ENCODE measurements around the gene IL2RA. TPM values are rescaled to one million over a fixed set of nuclear protein-coding genes. Genes with fewer than 3 reads are reported as not detected.

Gene IL2RA
- total and polyA plus RNA-seq, 2 experiments from 2014 or later: not detected

GRCh38 chr10:6009150-6009549, 53.0 kb downstream of the IL2RA start:
- no peak overlapping the region for H3K4me3 Mint-ChIP-seq
- no peak overlapping the region for H3K4me2 ChIP-seq

More at GRCh38 chr10:6009150-6009549, 53.0 kb downstream of the IL2RA start:
- H3K36me3 Mint-ChIP-seq (ENCODE audit: low read depth): no peaks in the 10 kb centered on the region
- Histone ChIP-seq H3K36me3 (ENCODE audit: insufficient read depth) (no peaks in the 10 kb centered on the region), H3K4me1 (ENCODE audit: insufficient read depth) (0 out of 2 replicates have a peak, but pooled peaks cover 5% of the 10 kb centered on the region), H3K4me3 (no peak overlapping the region), H3F3A (replicated peaks; ENCODE audit: low read depth) (no peaks in the 10 kb centered on the region), H3K9me2 (ENCODE audit: insufficient read depth) (no peaks in the 10 kb centered on the region), H3K79me2 (replicated peaks; ENCODE audit: insufficient read depth) (no peaks in the 10 kb centered on the region), H3K27ac (ENCODE audit: low read depth) (no peak overlapping the region), H4K20me1 (replicated peaks; ENCODE audit: insufficient read depth) (no peaks in the 10 kb centered on the region), H2AFZ (no peak overlapping the region), H3K27me3 (ENCODE audit: insufficient read depth) (no peaks in the 10 kb centered on the region)
- peaks cover 7% of the 10 kb centered on the region for H3K27me3 Mint-ChIP-seq (ENCODE audit: insufficient read depth, low read depth, poor library complexity)
- ATAC-seq: no peak
- DNase-seq (ENCODE audit: low spot score): no peak
- H3K4me1 Mint-ChIP-seq: peaks cover 23% of the 10 kb centered on the region
- TF ChIP-seq ZNF331 (CRISPR knock-in tag; IDR thresholded peaks at IDR 0.05; ENCODE audit: low read depth) (no peak), ZNF114 (CRISPR knock-in tag; IDR thresholded peaks at IDR 0.05) (no peak), CREB1 (CRISPR knock-in tag; IDR thresholded peaks at IDR 0.05; ENCODE audit: low read depth) (no peak), CTCF (conservative IDR thresholded peaks at IDR 0.05; ENCODE audit: low read depth in 2 of 2) (no peak), EZH2phosphoT487 (IDR thresholded peaks at IDR 0.05; ENCODE audit: unreplicated experiment) (no peak), JUNB (IDR thresholded peaks at IDR 0.05; ENCODE audit: unreplicated experiment) (no peak), POLR2AphosphoS5 (IDR thresholded peaks at IDR 0.05; ENCODE audit: low read depth) (no peak), STAT1 (IDR thresholded peaks at IDR 0.05; ENCODE audit: unreplicated experiment) (no peak), EZH2 (IDR thresholded peaks at IDR 0.05; ENCODE audit: low read depth, unreplicated experiment) (no peak), NANOG (IDR thresholded peaks at IDR 0.05; ENCODE audit: borderline replicate concordance) (no peak)
- TF ChIP-seq, protein P1, sequence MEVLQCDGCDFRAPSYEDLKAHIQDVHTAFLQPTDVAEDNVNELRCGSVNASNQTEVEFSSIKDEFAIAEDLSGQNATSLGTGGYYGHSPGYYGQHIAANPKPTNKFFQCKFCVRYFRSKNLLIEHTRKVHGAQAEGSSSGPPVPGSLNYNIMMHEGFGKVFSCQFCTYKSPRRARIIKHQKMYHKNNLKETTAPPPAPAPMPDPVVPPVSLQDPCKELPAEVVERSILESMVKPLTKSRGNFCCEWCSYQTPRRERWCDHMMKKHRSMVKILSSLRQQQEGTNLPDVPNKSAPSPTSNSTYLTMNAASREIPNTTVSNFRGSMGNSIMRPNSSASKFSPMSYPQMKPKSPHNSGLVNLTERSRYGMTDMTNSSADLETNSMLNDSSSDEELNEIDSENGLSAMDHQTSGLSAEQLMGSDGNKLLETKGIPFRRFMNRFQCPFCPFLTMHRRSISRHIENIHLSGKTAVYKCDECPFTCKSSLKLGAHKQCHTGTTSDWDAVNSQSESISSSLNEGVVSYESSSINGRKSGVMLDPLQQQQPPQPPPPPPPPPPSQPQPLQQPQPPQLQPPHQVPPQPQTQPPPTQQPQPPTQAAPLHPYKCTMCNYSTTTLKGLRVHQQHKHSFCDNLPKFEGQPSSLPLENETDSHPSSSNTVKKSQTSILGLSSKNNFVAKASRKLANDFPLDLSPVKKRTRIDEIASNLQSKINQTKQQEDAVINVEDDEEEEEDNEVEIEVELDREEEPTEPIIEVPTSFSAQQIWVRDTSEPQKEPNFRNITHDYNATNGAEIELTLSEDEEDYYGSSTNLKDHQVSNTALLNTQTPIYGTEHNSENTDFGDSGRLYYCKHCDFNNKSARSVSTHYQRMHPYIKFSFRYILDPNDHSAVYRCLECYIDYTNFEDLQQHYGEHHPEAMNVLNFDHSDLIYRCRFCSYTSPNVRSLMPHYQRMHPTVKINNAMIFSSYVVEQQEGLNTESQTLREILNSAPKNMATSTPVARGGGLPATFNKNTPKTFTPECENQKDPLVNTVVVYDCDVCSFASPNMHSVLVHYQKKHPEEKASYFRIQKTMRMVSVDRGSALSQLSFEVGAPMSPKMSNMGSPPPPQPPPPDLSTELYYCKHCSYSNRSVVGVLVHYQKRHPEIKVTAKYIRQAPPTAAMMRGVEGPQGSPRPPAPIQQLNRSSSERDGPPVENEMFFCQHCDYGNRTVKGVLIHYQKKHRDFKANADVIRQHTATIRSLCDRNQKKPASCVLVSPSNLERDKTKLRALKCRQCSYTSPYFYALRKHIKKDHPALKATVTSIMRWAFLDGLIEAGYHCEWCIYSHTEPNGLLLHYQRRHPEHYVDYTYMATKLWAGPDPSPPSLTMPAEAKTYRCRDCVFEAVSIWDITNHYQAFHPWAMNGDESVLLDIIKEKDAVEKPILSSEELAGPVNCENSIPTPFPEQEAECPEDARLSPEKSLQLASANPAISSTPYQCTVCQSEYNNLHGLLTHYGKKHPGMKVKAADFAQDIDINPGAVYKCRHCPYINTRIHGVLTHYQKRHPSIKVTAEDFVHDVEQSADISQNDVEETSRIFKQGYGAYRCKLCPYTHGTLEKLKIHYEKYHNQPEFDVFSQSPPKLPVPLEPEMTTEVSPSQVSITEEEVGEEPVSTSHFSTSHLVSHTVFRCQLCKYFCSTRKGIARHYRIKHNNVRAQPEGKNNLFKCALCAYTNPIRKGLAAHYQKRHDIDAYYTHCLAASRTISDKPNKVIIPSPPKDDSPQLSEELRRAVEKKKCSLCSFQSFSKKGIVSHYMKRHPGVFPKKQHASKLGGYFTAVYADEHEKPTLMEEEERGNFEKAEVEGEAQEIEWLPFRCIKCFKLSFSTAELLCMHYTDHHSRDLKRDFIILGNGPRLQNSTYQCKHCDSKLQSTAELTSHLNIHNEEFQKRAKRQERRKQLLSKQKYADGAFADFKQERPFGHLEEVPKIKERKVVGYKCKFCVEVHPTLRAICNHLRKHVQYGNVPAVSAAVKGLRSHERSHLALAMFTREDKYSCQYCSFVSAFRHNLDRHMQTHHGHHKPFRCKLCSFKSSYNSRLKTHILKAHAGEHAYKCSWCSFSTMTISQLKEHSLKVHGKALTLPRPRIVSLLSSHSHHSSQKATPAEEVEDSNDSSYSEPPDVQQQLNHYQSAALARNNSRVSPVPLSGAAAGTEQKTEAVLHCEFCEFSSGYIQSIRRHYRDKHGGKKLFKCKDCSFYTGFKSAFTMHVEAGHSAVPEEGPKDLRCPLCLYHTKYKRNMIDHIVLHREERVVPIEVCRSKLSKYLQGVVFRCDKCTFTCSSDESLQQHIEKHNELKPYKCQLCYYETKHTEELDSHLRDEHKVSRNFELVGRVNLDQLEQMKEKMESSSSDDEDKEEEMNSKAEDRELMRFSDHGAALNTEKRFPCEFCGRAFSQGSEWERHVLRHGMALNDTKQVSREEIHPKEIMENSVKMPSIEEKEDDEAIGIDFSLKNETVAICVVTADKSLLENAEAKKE (CRISPR knock-in tag; IDR thresholded peaks at IDR 0.05): no peak
- TF ChIP-seq, protein P2, sequence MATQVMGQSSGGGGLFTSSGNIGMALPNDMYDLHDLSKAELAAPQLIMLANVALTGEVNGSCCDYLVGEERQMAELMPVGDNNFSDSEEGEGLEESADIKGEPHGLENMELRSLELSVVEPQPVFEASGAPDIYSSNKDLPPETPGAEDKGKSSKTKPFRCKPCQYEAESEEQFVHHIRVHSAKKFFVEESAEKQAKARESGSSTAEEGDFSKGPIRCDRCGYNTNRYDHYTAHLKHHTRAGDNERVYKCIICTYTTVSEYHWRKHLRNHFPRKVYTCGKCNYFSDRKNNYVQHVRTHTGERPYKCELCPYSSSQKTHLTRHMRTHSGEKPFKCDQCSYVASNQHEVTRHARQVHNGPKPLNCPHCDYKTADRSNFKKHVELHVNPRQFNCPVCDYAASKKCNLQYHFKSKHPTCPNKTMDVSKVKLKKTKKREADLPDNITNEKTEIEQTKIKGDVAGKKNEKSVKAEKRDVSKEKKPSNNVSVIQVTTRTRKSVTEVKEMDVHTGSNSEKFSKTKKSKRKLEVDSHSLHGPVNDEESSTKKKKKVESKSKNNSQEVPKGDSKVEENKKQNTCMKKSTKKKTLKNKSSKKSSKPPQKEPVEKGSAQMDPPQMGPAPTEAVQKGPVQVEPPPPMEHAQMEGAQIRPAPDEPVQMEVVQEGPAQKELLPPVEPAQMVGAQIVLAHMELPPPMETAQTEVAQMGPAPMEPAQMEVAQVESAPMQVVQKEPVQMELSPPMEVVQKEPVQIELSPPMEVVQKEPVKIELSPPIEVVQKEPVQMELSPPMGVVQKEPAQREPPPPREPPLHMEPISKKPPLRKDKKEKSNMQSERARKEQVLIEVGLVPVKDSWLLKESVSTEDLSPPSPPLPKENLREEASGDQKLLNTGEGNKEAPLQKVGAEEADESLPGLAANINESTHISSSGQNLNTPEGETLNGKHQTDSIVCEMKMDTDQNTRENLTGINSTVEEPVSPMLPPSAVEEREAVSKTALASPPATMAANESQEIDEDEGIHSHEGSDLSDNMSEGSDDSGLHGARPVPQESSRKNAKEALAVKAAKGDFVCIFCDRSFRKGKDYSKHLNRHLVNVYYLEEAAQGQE (IDR thresholded peaks at IDR 0.05; ENCODE audit: unreplicated experiment): no peak
- TF ChIP-seq, protein P3, sequence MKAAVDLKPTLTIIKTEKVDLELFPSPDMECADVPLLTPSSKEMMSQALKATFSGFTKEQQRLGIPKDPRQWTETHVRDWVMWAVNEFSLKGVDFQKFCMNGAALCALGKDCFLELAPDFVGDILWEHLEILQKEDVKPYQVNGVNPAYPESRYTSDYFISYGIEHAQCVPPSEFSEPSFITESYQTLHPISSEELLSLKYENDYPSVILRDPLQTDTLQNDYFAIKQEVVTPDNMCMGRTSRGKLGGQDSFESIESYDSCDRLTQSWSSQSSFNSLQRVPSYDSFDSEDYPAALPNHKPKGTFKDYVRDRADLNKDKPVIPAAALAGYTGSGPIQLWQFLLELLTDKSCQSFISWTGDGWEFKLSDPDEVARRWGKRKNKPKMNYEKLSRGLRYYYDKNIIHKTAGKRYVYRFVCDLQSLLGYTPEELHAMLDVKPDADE (IDR thresholded peaks at IDR 0.05): no peak
- H3K27ac Mint-ChIP-seq: no peak overlapping the region
- peaks cover 5% of the 10 kb centered on the region; the same call in 2 of the 3 replicates for H3K9me3 Mint-ChIP-seq

Measured in GM23338 (cell line).